ENCODE measurements around the gene SULT2A1.
"Not testable (repeated sequence)": the region's sequence is repeated elsewhere in the genome, so short reads cannot be mapped to it uniquely, and the experiment has no call there.

SULT2A1 gene

DNA sequence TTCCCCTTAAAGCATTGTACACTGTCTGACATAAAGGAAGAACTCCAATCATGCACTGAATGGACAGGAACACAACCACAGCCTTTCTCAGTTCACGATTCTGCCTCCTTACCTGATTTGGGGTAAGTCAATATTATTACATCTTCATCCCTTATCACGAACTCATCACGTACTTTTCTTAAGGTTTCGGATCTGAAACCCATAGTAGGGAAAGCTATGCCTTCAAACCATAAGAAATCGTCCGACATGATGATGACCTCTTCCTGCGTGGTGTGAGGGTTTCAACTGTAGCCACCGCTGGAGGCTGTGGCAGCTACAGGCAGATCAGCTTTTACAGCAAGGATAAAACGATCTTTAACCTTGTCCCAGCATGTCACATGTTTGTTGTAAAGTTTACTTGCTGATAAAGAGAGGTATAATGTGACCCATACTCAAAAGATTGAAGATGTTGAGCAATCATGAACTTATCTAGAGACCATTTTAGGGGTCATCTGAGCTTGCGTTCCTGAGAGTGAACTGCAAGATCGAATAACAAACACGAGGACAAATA lies at the start of gene SULT2A1:
TSS of gene SULT2A1 (minus strand) at position 306 of the 550 bp plus-strand sequence. CDS start at position 248, 58 bp downstream.
- H3K4me3 ChIP-seq (ENCODE audit: low read length): no peak within 1 kb of the TSS
- H3K27ac ChIP-seq (ENCODE audit: low read depth, low read length): no peak within 1 kb of the TSS
- H3K9ac ChIP-seq (ENCODE audit: low read length): no peak within 1 kb of the TSS
- H3K36me3 ChIP-seq (ENCODE audit: control insufficient read depth, insufficient read depth, low read length): no peaks in the 10 kb centered on the region
- H3K4me1 ChIP-seq (ENCODE audit: control insufficient read depth, insufficient read depth, low read length): no peaks in the 10 kb centered on the region
- no peaks in the 10 kb centered on the region for H3K27me3 ChIP-seq (ENCODE audit: control insufficient read depth, insufficient read depth, low read length)

- H3K27ac ChIP-seq (ENCODE audit: low read depth, low read length); H3K4me1 ChIP-seq (ENCODE audit: control insufficient read depth, insufficient read depth, low read length); H3K9ac ChIP-seq (ENCODE audit: low read length); H3K4me3 ChIP-seq (ENCODE audit: low read length); H3K36me3 ChIP-seq (ENCODE audit: control insufficient read depth, insufficient read depth, low read length); H3K27me3 ChIP-seq (ENCODE audit: control insufficient read depth, insufficient read depth, low read length): not testable (repeated sequence)
Observed at GRCh38 chr19:47928581-47928980, 42.5 kb upstream of the SULT2A1 start.

- H3K4me3 ChIP-seq (ENCODE audit: low read length); H3K36me3 ChIP-seq (ENCODE audit: control insufficient read depth, insufficient read depth, low read length); H3K4me1 ChIP-seq (ENCODE audit: control insufficient read depth, insufficient read depth, low read length): not testable (repeated sequence)
Observed at GRCh38 chr19:47920107-47920506, 34.0 kb upstream of the SULT2A1 start.

DNA sequence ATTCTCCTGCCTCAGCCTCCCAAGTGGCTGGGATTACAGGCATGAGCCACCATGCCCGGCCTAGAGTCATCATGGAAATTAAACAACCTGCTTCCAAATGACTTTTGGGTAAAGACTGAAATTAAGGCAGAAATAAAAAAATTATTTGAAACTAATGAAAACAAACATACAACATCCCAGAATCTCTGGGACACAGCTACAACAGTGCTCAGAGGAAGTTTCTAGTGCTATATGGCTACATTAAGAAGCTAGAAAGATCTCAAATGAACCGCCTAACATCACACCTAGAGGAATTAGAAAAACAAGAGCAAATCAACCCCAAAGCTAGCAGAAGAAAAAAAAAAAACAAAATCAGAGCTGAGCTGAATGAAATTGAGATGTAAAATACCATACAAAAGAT lies 24.1 kb upstream of the SULT2A1 start:
- H3K27me3 ChIP-seq (ENCODE audit: control insufficient read depth, insufficient read depth, low read length); H3K27ac ChIP-seq (ENCODE audit: low read depth, low read length); H3K4me3 ChIP-seq (ENCODE audit: low read length); H3K4me1 ChIP-seq (ENCODE audit: control insufficient read depth, insufficient read depth, low read length); H3K9ac ChIP-seq (ENCODE audit: low read length); H3K36me3 ChIP-seq (ENCODE audit: control insufficient read depth, insufficient read depth, low read length): not testable (repeated sequence)

More at GRCh38 chr19:47920107-47920506, 34.0 kb upstream of the SULT2A1 start:
- not testable (repeated sequence) for H3K27ac ChIP-seq (ENCODE audit: low read depth, low read length); H3K27me3 ChIP-seq (ENCODE audit: control insufficient read depth, insufficient read depth, low read length); H3K9ac ChIP-seq (ENCODE audit: low read length)

GRCh38 chr19:47909350-47909749 lies 23.2 kb upstream of the SULT2A1 start:
- H3K27ac ChIP-seq (ENCODE audit: low read depth, low read length); H3K4me3 ChIP-seq (ENCODE audit: low read length); H3K4me1 ChIP-seq (ENCODE audit: control insufficient read depth, insufficient read depth, low read length); H3K9ac ChIP-seq (ENCODE audit: low read length); H3K27me3 ChIP-seq (ENCODE audit: control insufficient read depth, insufficient read depth, low read length); H3K36me3 ChIP-seq (ENCODE audit: control insufficient read depth, insufficient read depth, low read length): not testable (repeated sequence)

- Histone ChIP-seq H3K4me3 (ENCODE audit: low read length) (no peak overlapping the region), H3K36me3 (ENCODE audit: control insufficient read depth, insufficient read depth, low read length) (no peaks in the 10 kb centered on the region), H3K27ac (ENCODE audit: low read depth, low read length) (no peak overlapping the region), H3K27me3 (ENCODE audit: control insufficient read depth, insufficient read depth, low read length) (no peaks in the 10 kb centered on the region), H3K4me1 (ENCODE audit: control insufficient read depth, insufficient read depth, low read length) (no peaks in the 10 kb centered on the region), H3K9ac (ENCODE audit: low read length) (no peak overlapping the region)
Observed at GRCh38 chr19:47901370-47901769, 15.3 kb upstream of the SULT2A1 start.

DNA sequence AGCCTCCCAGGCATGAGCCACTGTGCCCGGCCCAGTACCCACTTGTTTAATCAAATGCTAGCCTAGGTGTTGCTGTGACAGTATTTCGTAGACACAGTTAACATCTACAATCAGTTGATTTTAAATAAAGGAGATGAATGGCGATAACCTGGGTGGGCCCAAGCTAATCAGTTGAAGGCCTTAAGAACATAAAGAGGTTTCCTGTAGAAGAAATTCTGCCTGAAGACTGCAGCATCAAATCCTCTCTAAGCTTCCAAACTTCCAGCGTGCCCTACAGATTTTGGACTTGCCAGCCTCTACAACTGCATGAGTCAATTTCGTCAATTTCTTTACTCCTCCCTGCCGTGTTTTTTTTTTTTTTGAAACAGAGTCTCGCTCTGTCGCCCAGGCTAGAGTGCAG lies 13.2 kb upstream of the SULT2A1 start:
- H3K4me3 ChIP-seq (ENCODE audit: low read length): no peak overlapping the region
- no peaks in the 10 kb centered on the region for H3K36me3 ChIP-seq (ENCODE audit: control insufficient read depth, insufficient read depth, low read length)
- no peak overlapping the region for H3K9ac ChIP-seq (ENCODE audit: low read length)
- H3K27ac ChIP-seq (ENCODE audit: low read depth, low read length): no peak overlapping the region
- no peaks in the 10 kb centered on the region for H3K27me3 ChIP-seq (ENCODE audit: control insufficient read depth, insufficient read depth, low read length)
- H3K4me1 ChIP-seq (ENCODE audit: control insufficient read depth, insufficient read depth, low read length): no peaks in the 10 kb centered on the region

- Histone ChIP-seq H3K4me3 (ENCODE audit: low read length) (no peak overlapping the region), H3K9ac (ENCODE audit: low read length) (no peak overlapping the region), H3K27ac (ENCODE audit: low read depth, low read length) (no peak overlapping the region), H3K27me3 (ENCODE audit: control insufficient read depth, insufficient read depth, low read length) (no peaks in the 10 kb centered on the region), H3K4me1 (ENCODE audit: control insufficient read depth, insufficient read depth, low read length) (no peaks in the 10 kb centered on the region), H3K36me3 (ENCODE audit: control insufficient read depth, insufficient read depth, low read length) (no peaks in the 10 kb centered on the region)
Observed at GRCh38 chr19:47897861-47898260, 11.7 kb upstream of the SULT2A1 start.

GRCh38 chr19:47896773-47897172 lies 10.7 kb upstream of the SULT2A1 start:
- Histone ChIP-seq H3K9ac (ENCODE audit: low read length) (no peak overlapping the region), H3K4me1 (ENCODE audit: control insufficient read depth, insufficient read depth, low read length) (no peaks in the 10 kb centered on the region), H3K36me3 (ENCODE audit: control insufficient read depth, insufficient read depth, low read length) (no peaks in the 10 kb centered on the region), H3K4me3 (ENCODE audit: low read length) (no peak overlapping the region), H3K27ac (ENCODE audit: low read depth, low read length) (no peak overlapping the region), H3K27me3 (ENCODE audit: control insufficient read depth, insufficient read depth, low read length) (no peaks in the 10 kb centered on the region)

GRCh38 chr19:47896019-47896418 lies 9.9 kb upstream of the SULT2A1 start:
- Histone ChIP-seq H3K27me3 (ENCODE audit: control insufficient read depth, insufficient read depth, low read length) (no peaks in the 10 kb centered on the region), H3K36me3 (ENCODE audit: control insufficient read depth, insufficient read depth, low read length) (no peaks in the 10 kb centered on the region), H3K4me3 (ENCODE audit: low read length) (no peak overlapping the region), H3K27ac (ENCODE audit: low read depth, low read length) (no peak overlapping the region), H3K9ac (ENCODE audit: low read length) (no peak overlapping the region), H3K4me1 (ENCODE audit: control insufficient read depth, insufficient read depth, low read length) (no peaks in the 10 kb centered on the region)

- H3K9ac ChIP-seq (ENCODE audit: low read length): no peak overlapping the region
- no peak overlapping the region for H3K4me3 ChIP-seq (ENCODE audit: low read length)
- no peaks in the 10 kb centered on the region for H3K27me3 ChIP-seq (ENCODE audit: control insufficient read depth, insufficient read depth, low read length)
- no peaks in the 10 kb centered on the region for H3K4me1 ChIP-seq (ENCODE audit: control insufficient read depth, insufficient read depth, low read length)
- no peaks in the 10 kb centered on the region for H3K36me3 ChIP-seq (ENCODE audit: control insufficient read depth, insufficient read depth, low read length)
- no peak overlapping the region for H3K27ac ChIP-seq (ENCODE audit: low read depth, low read length)
Observed at GRCh38 chr19:47895165-47895782, 9.2 kb upstream of the SULT2A1 start.

- H3K9ac ChIP-seq (ENCODE audit: low read length): no peak overlapping the region
- no peaks in the 10 kb centered on the region for H3K4me1 ChIP-seq (ENCODE audit: control insufficient read depth, insufficient read depth, low read length)
Observed at GRCh38 chr19:47891923-47892666, 6.0 kb upstream of the SULT2A1 start.

GRCh38 chr19:47891622-47891922 lies 5.5 kb upstream of the SULT2A1 start:
- Histone ChIP-seq H3K9ac (ENCODE audit: low read length) (no peak overlapping the region), H3K36me3 (ENCODE audit: control insufficient read depth, insufficient read depth, low read length) (no peaks in the 10 kb centered on the region), H3K4me1 (ENCODE audit: control insufficient read depth, insufficient read depth, low read length) (no peaks in the 10 kb centered on the region), H3K27ac (ENCODE audit: low read depth, low read length) (no peak overlapping the region), H3K4me3 (ENCODE audit: low read length) (no peak overlapping the region), H3K27me3 (ENCODE audit: control insufficient read depth, insufficient read depth, low read length) (no peaks in the 10 kb centered on the region)

More at GRCh38 chr19:47891923-47892666, 6.0 kb upstream of the SULT2A1 start:
- H3K27ac ChIP-seq (ENCODE audit: low read depth, low read length): no peak overlapping the region
- H3K4me3 ChIP-seq (ENCODE audit: low read length): no peak overlapping the region
- H3K36me3 ChIP-seq (ENCODE audit: control insufficient read depth, insufficient read depth, low read length): no peaks in the 10 kb centered on the region
- no peaks in the 10 kb centered on the region for H3K27me3 ChIP-seq (ENCODE audit: control insufficient read depth, insufficient read depth, low read length)

Measured in rectal smooth muscle tissue (tissue), 1 donor.